Breast epithelium (tissue), 3 donors: ENCODE data around the gene PEX5L.

Experiments used
- POLR2AphosphoS5 ChIP-seq, 3 donors: sonication (generic); formaldehyde crosslinking; IDR thresholded peaks; one replicate each; pipeline ENCODE4 v1.6.1; 2017; ENCODE audit warnings: antibody characterized with exemption in 3 of 3
- TF ChIP-seq, protein P1 (sequence below), 3 donors: fragments of 450-650 bp; IDR thresholded peaks; one replicate each; pipeline ENCODE4 v1.5.1; 2016 to 2017; ENCODE audit warnings: antibody characterized with exemption in 3 of 3, mild to moderate bottlenecking in 3 of 3, moderate library complexity in 3 of 3

DNA sequence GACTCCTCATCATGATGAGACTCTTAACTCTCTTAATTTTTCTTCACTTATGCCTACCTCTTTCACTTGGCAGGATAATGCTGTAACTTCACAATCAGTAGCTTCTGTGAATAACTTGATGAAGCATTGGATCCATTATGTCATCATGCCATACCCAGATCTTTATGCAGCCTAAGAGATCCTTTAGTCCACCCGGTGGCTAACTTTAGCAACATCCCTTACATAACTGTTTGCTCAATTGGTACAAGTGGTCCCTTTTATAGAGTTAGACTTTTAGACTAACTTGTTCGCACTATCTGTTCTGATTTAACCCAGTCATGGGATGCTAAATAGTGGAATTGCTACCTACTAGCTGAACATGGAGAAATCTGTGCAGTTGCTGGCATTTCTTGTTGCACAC is 199.4 kb downstream of the PEX5L start:
- TF ChIP-seq, protein P1, sequence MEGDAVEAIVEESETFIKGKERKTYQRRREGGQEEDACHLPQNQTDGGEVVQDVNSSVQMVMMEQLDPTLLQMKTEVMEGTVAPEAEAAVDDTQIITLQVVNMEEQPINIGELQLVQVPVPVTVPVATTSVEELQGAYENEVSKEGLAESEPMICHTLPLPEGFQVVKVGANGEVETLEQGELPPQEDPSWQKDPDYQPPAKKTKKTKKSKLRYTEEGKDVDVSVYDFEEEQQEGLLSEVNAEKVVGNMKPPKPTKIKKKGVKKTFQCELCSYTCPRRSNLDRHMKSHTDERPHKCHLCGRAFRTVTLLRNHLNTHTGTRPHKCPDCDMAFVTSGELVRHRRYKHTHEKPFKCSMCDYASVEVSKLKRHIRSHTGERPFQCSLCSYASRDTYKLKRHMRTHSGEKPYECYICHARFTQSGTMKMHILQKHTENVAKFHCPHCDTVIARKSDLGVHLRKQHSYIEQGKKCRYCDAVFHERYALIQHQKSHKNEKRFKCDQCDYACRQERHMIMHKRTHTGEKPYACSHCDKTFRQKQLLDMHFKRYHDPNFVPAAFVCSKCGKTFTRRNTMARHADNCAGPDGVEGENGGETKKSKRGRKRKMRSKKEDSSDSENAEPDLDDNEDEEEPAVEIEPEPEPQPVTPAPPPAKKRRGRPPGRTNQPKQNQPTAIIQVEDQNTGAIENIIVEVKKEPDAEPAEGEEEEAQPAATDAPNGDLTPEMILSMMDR (IDR thresholded peaks at IDR 0.05) = no peak
- TF ChIP-seq POLR2AphosphoS5 (IDR thresholded peaks at IDR 0.05) = no peak
